HG02678 (cell line): Measurements from ENCODE around the gene VSIG1.
A peak's percentile ranks its signal among the peaks of the same experiment; 100 is the strongest.

Experiments used
- ATAC-seq: cut with Tn5 transposase; IDR thresholded peaks from one replicate; pipeline ENCODE4 v1.9.1; 2021; ENCODE audit warnings: mild to moderate bottlenecking, moderate library complexity; ENCODE audit not compliant: unreplicated experiment

VSIG1 gene

GRCh38 chrX:108064001-108064400 is 19.1 kb downstream of the VSIG1 start:
- ATAC-seq: no peak

- no peak for ATAC-seq
These were observed 19.7 kb downstream of the VSIG1 start for GRCh38 chrX:108064613-108065012.

- ATAC-seq: no peak
These were observed 23.3 kb downstream of the VSIG1 start for GRCh38 chrX:108068121-108068520.

GRCh38 chrX:108070891-108071290 is 26.0 kb downstream of the VSIG1 start:
- ATAC-seq: no peak

- ATAC-seq: no peak
These were observed 26.7 kb downstream of the VSIG1 start for GRCh38 chrX:108071578-108071977.

GRCh38 chrX:108072746-108073145 is 27.9 kb downstream of the VSIG1 start:
- ATAC-seq: no peak

GRCh38 chrX:108081110-108081509 is 36.2 kb downstream of the VSIG1 start:
- ATAC-seq: no peak

- ATAC-seq: no peak
These were observed 42.9 kb downstream of the VSIG1 start for GRCh38 chrX:108087792-108088191.

GRCh38 chrX:108088511-108088910 is 43.6 kb downstream of the VSIG1 start:
- no peak for ATAC-seq

GRCh38 chrX:108090491-108091263 is 45.8 kb downstream of the VSIG1 start:
- no peak for ATAC-seq

GRCh38 chrX:108091264-108091877 is 46.5 kb downstream of the VSIG1 start, which contains the start of the genes ATG4A and PSMD10:
TSS of gene ATG4A (plus strand) at chrX:108091778. CDS start at chrX:108091827, 49 bp downstream.
TSS of gene PSMD10 (minus strand) at chrX:108091542. CDS start at chrX:108091520, 22 bp downstream.
- peak; percentile 96 for ATAC-seq

GRCh38 chrX:108091878-108092291 is 47.0 kb downstream of the VSIG1 start:
- ATAC-seq: peak; percentile 37

GRCh38 chrX:108097380-108097779 is 52.5 kb downstream of the VSIG1 start:
- no peak for ATAC-seq

GRCh38 chrX:108105473-108105872 is 60.6 kb downstream of the VSIG1 start:
- no peak for ATAC-seq

- no peak for ATAC-seq
These were observed 69.7 kb downstream of the VSIG1 start for GRCh38 chrX:108114541-108114940.

- no peak for ATAC-seq
These were observed 73.1 kb downstream of the VSIG1 start for GRCh38 chrX:108117988-108118387.

GRCh38 chrX:108121291-108121690 is 76.4 kb downstream of the VSIG1 start:
- ATAC-seq: no peak

GRCh38 chrX:108122748-108123147 is 77.9 kb downstream of the VSIG1 start:
- no peak for ATAC-seq

- ATAC-seq: no peak
These were observed 78.9 kb downstream of the VSIG1 start for GRCh38 chrX:108123591-108124366.

- no peak for ATAC-seq
These were observed 81.8 kb downstream of the VSIG1 start for GRCh38 chrX:108126661-108127060.

GRCh38 chrX:108127152-108127551 is 82.3 kb downstream of the VSIG1 start:
- ATAC-seq: no peak
